ENCODE data around the gene SLC38A10.
"Not testable (repeated sequence)": the region's sequence is repeated elsewhere in the genome, so short reads cannot be mapped to it uniquely, and the experiment has no call there.

SLC38A10 gene

DNA sequence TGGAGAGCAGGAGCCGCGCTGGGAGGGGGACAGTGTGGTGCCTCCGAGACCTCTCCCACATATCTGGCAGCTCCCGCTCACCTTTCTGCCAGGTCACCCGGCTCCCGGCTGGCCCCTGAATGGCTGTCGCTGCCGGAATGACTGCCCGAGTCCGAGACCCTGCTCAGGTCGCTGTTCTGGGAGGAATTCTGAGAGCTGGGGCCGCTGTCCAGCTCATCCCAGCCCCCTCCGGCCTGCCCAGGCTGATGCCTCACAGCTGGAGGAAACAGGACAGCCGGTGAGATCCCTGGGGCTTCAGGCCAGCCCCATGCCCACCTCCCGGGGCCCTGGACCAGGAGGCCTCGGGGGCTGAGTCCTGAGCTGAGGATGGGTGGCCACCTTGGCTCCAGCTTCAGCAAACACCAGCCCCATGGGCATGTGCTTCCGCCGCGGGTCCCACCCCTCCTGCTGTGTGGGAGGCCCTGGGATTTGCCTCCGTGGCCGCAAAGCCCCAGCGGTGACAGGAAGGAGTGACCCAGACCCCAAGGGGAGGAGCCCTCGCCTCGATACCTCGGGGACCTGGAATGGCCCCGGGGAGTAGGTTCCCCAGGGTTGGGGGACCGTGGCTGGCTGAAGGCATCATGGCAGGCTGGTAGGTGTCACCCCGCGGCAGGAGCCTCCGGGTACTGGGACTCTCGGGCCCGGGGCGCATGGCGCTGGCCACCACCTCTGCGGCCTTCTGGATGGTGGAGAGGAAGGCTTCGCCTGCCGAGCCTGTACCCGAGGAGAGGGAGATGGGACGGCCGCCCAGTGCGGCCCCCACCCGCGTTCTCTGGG is 63.1 kb downstream of the SLC38A10 start:
- no peak for DNase-seq (ENCODE audit: low read depth)
- no peak overlapping the region for H3K4me3 ChIP-seq (ENCODE audit: low read length)
- TF ChIP-seq, protein P1, sequence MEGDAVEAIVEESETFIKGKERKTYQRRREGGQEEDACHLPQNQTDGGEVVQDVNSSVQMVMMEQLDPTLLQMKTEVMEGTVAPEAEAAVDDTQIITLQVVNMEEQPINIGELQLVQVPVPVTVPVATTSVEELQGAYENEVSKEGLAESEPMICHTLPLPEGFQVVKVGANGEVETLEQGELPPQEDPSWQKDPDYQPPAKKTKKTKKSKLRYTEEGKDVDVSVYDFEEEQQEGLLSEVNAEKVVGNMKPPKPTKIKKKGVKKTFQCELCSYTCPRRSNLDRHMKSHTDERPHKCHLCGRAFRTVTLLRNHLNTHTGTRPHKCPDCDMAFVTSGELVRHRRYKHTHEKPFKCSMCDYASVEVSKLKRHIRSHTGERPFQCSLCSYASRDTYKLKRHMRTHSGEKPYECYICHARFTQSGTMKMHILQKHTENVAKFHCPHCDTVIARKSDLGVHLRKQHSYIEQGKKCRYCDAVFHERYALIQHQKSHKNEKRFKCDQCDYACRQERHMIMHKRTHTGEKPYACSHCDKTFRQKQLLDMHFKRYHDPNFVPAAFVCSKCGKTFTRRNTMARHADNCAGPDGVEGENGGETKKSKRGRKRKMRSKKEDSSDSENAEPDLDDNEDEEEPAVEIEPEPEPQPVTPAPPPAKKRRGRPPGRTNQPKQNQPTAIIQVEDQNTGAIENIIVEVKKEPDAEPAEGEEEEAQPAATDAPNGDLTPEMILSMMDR (conservative IDR thresholded peaks at IDR 0.05; ENCODE audit: low read length): no peak

DNA sequence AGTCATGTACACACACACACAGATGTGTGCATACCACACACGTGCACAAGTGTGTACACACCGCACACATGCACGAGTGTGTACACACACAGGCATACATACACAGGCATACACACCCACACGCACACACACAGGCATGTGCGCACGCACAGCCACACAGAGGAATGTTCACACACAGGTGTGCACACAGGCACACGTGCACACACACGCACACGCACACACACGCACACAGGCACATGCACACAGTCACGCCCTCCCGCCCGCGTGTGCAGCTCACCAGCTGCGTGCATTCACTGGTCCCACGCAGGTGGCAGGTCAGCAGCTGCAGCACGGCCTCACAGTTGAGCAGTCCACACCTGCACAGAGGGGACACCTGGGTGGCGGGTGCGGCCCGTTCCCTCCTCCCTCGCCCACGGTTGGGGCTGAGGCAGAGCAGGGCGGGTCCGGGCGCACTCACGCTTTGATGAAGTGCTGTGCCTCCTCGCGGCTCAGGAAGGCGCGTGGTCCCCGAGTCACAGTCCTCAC is 63.9 kb downstream of the SLC38A10 start:
- no peak overlapping the region for H3K4me3 ChIP-seq (ENCODE audit: low read length)
- DNase-seq (ENCODE audit: low read depth): no peak
- TF ChIP-seq, protein P1 (conservative IDR thresholded peaks at IDR 0.05; ENCODE audit: low read length): no peak

DNA sequence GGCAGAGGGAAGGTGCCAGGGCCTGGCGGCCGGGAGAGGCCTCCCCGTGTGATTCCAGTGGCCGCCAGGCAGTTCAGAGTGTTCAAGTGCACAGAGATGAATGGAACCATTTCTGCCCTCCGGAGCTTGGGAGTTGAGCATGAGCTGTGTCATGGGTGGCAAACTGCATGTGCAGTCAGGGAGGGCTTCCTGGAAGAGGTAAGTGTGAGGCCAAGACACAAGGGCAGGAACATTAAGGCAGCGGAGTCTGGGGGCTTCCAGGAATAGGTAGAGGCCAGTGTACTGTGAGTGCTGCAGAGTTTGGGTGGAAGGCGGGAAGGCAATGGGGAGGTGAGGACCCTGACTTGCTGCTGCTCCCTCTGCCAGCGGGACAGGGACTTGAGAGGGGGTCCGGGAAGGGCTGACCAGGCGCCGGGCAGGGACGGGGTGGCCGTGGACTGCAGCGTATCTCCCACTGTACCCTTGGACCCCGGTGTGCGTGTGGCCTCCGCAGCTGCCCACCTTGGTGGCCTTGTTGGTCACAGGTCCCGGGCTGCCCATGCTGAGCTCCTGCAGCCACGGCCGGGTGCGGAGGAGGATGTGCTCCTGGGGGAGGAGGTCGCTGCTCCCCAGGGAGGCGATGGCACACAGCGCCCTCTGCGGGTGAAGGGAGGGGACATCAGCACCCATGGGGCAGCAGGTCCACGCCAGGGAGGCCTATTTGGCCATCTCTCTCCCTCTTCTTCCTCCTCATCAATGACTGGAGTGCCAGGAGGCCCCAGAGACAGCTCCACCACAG is 64.9 kb downstream of the SLC38A10 start:
- TF ChIP-seq, protein P1 (conservative IDR thresholded peaks at IDR 0.05; ENCODE audit: low read length): no peak; the same call in 1 of the 2 replicates
- H3K4me3 ChIP-seq (ENCODE audit: low read length): no peak overlapping the region
- no peak for DNase-seq (ENCODE audit: low read depth)

DNA sequence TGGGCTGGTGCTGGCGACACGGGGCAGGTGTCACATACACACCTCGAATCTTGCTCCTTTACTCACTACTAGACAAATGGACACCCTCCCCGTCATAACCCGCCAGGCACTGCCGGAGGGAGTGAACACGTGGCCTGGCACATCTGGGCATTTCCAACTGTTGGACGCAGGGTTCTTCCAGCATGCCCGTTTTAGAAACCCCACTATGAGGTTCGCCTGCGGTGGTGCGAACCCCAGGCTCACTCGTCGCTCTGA is 65.5 kb downstream of the SLC38A10 start:
- no peak overlapping the region for H3K4me3 ChIP-seq (ENCODE audit: low read length)
- TF ChIP-seq, protein P1 (conservative IDR thresholded peaks at IDR 0.05; ENCODE audit: low read length): no peak
- DNase-seq (ENCODE audit: low read depth): no peak

DNA sequence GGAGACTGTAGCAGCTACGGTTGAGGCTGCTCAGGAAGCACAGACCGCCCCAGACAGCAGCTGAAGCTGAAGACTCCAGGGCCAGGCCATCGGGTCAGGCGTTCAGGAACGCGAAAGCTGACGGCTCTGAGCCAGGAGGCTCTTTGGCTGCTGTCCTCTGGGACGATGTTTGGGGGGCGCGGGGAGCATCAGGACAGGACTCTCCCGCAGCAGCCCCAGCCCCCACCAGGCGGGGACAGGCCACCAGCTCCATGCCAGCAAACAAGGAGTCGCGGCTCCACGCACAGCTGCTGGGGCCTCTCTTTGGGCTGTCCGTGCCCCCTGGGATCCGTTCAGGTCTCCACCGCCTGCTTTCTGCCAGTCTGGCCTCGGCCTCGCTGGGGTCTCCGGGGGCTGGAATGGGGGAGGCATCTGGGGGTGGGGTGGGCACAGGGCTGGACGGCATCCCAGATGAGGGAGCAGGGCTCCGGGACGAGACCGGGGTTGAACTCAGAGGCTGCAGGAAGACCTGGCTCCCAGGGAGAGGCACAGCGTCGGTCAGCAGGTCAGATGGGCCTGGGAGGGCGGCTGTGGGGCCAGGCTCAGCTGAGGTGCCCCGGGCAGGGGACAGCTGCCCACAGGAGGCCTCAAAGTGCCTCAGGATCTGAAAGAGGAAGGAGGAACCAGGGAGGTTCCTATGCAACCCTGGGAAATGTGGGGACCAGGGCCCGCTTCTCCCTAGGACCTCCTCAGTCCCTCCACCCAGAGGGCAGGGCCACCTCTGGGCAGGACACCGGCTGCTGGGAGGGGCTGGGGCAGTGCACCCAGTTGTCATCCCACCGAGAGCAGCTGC is 66.1 kb downstream of the SLC38A10 start:
- no peak overlapping the region for H3K4me3 ChIP-seq (ENCODE audit: low read length)
- TF ChIP-seq, protein P1 (conservative IDR thresholded peaks at IDR 0.05; ENCODE audit: low read length): no peak
- no peak for DNase-seq (ENCODE audit: low read depth)

DNA sequence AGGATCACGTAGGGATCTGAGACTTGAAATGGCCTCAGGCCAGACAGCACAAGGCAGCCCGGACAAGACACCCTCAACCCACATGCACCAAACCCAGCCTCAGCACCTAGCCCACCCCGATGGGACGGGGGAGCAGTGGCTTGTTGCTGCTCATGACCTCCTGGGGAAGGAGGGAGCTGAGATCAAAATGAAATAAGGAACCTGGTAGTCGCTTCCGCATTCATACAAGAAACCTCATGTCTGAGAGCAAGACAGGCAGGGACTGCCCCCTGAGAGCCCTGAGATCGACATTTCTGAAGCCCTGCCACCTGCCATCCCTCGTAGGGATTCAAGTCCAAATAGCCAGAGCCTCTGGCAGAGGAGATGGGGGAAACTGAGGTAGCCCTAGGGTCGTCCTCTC is 66.7 kb downstream of the SLC38A10 start:
- no peak overlapping the region for H3K4me3 ChIP-seq (ENCODE audit: low read length)
- TF ChIP-seq, protein P1 (conservative IDR thresholded peaks at IDR 0.05; ENCODE audit: low read length): no peak
- no peak for DNase-seq (ENCODE audit: low read depth)

DNA sequence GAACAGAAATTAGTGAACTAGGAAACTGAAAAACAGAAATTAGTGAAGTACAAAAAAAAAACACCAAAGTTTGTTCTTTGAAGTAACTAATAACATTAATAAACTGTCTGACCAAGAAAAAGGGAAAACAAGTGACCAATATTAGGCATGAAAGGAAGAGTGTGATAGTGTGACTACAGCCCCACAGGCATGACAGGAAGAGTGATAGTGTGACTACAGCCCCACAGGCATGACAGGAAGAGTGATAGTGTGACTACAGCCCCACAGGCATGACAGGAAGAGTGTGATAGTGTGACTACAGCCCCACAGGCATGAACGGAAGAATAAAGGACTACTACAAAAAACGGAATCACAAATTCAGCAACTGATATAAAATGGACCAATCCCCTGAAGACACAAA is 67.5 kb downstream of the SLC38A10 start:
- not testable (repeated sequence) for DNase-seq (ENCODE audit: low read depth); H3K4me3 ChIP-seq (ENCODE audit: low read length)

Measured in AG10803 (cell line).